Omental fat pad (tissue), 4 donors: Measurements from ENCODE around the gene DNAH17. TPM values are rescaled to one million over a fixed set of nuclear protein-coding genes. Genes with fewer than 3 reads are reported as not detected.

Experiments used
- ATAC-seq: fragments of 150-250 bp; one replicate; pipeline ENCODE4 v1.9.1; 2016; ENCODE audit warnings: mild to moderate bottlenecking, moderate library complexity; ENCODE audit not compliant: low FRiP score
- DNase-seq: peaks from one replicate; pipeline ENCODE4 v3.0.0-alpha.2; 2019; ENCODE audit warnings: low spot score
- CTCF ChIP-seq, 3 donors: fragments of 450-650 bp; IDR thresholded peaks; one replicate each; pipeline ENCODE4 v1.5.1; 2016 to 2017; ENCODE audit warnings: antibody characterized with exemption in 3 of 3, mild to moderate bottlenecking in 3 of 3, moderate library complexity in 2 of 3
- total RNA-seq, 4 donors: library from RNA; depleted of rRNA; stranded (reverse); fragments of >200 nt; gene quantifications; one replicate each; pipeline ENCODE4 v1.1.0, GENCODE V29; 2016

The DNAH17 gene
- total RNA-seq, 4 donors from 2014 or later = 0.24 to 1.4 (median 0.34) TPM

- no peak for ATAC-seq
- DNase-seq = no peak
These were observed 75.8 kb downstream of the DNAH17 start for GRCh38 chr17:78501241-78502036.

DNA sequence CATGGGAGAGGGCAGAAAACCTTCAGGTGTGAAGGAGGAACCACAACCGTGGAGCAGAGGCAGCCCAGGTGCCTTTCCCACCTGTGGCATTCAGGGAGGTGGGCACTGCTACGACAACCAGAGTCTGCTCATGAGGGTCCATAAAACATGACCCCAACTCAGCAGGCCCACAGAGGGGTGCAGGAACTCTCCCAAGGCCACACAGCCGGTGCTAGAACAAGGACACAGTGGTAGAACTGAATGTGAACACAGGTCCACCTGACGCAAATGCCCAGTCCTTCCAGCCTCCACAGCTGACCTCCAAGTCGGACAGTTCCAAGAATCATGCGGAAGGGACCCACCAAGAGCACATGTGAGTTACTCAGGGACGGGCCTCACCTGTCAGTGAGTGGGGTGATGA lies 76.4 kb downstream of the DNAH17 start:
- ATAC-seq (no peak), DNase-seq (no peak)
- no peak for TF ChIP-seq CTCF (IDR thresholded peaks at IDR 0.05)

More at GRCh38 chr17:78501241-78502036, 75.8 kb downstream of the DNAH17 start:
- no peak for TF ChIP-seq CTCF (IDR thresholded peaks at IDR 0.05)

DNA sequence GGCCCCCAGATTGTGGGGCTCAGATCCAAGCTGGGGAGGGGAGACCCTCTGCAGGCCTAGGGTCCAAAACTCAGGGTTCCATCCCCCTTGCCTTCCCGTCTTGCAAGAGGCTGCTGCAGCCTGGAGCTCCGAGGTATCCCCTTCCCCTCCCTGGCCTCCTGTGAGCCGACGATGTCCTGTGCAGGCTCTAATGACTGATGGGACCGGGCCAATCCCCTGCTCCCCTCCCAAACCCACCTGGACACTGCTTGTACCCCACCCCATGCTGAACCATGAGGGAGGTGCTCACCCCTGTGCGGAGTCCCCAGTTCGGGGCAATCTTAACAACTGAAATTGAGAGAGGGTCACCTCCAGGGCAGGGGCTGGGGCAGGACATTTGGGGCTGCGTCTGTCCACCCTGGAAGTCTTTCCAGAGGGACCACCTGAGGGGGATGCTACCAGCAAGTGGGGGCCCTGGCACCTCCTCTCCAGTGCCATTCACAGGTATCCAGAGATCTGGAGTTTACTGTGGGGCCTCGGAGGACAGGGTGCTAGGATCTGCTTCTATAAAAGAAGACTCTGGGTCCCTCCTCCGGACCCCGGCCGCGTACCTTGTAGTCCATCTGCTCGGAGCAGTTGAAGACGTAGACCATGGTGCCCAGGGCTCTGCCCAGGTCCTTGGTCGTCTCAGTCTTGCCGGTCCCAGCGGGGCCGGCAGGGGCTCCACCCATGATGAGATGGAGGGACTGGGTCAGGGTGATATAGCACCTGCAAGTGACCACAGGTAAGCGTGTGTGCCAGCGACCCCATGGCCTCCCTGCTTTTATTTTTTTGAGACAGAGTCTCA lies 77.3 kb downstream of the DNAH17 start:
- no peak for DNase-seq
- ATAC-seq = no peak
- TF ChIP-seq CTCF (IDR thresholded peaks at IDR 0.05) = no peak

GRCh38 chr17:78498848-78499247 lies 78.3 kb downstream of the DNAH17 start:
- DNase-seq = no peak
- no peak for ATAC-seq
- TF ChIP-seq CTCF (IDR thresholded peaks at IDR 0.05) = no peak

DNA sequence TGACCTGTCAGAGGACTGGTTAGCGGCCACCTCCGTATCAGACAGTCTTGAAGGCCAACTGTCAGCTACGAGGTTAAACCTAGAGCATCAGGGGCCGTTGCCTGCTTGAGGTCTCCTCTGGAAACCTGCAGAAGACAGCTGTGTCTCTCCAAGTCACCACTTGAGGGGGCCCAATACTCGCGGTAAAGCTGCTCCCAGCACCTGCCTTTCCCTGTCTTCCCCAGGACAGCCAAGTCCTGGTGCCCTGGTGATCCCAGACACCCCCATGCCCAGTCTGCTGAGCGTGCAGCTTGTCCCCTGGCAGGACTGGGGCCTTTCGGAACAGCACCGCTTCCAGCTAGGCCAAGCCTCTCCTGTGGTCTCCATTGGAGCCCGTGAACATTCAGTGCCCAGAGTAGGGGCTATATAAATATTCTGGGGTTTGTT lies 80.1 kb downstream of the DNAH17 start:
- DNase-seq (no peak), ATAC-seq (peak; percentile 49)
- no peak for TF ChIP-seq CTCF (IDR thresholded peaks at IDR 0.05)

- no peak for TF ChIP-seq CTCF (IDR thresholded peaks at IDR 0.05)
- ATAC-seq = no peak
- DNase-seq = no peak
These were observed 80.9 kb downstream of the DNAH17 start for GRCh38 chr17:78496311-78496710.
